PC-9 (cell line): Measurements from ENCODE around the gene PPP2R5C.

ENCODE experiments used
- CTCF ChIP-seq: fragments of 200-600 bp; sonication (generic); conservative IDR thresholded peaks from 2 replicates; pipeline ENCODE4 v1.6.1; 2017; ENCODE audit warnings: mixed run types, antibody characterized with exemption, mild to moderate bottlenecking, moderate library complexity
- EZH2 ChIP-seq: fragments of 200-600 bp; sonication (generic); IDR thresholded peaks from 2 replicates; pipeline ENCODE4 v1.8.0; 2017; ENCODE audit warnings: antibody characterized with exemption, low read depth

DNA sequence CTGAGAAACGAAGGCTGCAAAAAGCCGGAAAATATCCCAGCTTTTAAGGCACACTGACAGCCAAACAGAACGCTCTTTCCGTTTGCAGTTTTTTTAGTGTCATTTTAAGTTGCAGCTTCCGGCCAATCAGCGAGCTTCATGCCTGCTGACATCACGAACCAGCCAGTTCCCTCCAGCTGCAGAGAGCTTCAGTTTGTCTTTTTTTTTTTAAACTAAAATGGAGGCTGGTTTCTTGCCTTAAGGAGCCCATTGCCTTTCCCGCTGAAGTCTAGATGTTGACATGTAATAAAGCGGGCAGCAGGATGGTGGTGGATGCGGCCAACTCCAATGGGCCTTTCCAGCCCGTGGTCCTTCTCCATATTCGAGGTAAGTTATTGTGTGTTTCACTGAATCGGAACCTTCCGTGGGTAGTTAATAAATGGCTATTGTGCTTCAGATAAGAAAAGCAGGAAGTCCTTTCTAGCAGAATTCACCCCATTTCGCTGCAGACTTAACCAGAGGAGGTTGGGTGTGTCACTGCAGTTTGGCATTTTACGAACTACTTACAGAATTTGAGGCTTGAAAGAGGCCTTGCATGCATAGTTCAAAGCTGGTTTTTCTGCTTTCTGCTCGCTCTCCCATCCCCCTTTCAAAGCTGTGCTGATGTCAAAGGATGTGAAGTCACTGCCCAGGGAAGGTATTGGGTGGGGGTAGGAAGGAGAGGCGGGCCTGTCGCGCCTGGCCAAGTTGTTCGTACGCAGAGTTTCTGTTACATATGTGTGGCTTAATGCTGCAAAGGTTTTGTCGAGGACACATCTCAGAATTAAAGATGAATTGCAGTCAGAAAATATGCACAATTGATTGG is 48.4 kb downstream of the PPP2R5C start:
- no peak for TF ChIP-seq CTCF
- TF ChIP-seq EZH2, result no peak
